Measurements from ENCODE around the gene PIK3R4.

Gene PIK3R4

DNA sequence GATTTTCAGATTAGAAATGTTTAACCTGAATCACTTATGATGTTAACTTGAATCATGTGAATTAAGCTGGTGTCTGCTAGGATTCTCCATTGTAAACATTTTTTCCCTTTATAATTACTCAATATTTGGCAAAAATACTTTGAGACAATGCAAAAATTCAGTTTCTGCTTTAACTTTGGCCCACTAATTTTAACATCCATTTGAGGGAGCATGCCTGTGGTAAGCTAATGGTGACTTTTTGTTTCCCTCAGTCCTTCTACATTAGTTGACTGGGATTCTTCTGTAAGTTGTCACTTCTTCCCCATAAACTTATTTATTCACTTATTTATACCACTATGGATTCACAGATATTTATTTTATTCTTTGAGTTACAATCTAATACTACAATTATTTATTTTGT is 59.3 kb downstream of the PIK3R4 start:
- no peak for DNase-seq

DNA sequence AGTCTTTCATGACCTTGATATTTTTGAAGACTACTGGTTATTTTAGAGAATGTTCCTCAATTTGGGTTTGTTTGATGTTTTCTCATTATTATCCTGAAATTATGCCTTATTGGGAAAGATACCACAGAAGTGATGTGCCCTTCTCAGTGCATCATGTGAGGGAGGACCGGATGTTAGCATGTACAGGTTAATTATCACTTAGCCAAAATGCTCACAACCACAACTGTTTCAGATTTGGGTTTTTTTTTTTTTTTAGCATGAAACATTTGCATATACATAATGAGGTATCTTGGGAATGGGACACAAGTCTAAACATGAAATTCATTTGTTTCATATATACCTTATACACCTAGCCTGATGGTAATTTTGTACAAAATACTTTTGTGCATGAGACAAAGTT is 59.8 kb downstream of the PIK3R4 start:
- DNase-seq = no peak

DNA sequence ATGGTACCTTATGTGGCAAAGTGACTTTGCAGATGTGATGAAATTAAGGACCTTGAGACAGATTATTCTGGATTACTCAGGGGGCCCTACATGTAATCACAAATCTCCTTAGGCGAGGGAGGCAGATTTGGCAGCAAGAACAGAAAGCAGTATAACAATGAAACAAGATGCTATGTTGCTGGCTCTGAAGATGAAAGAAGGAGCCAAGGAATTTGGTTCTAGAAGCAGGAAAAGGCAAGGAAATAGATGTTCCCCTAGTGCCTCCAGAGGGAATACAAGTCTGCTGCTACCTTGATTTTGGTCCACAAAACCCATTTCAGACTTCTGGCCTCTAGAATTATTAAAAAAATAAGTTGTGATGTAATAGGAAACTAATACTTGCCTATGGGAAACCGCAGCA is 64.5 kb downstream of the PIK3R4 start:
- no peak for DNase-seq

GRCh38 chr3:130679218-130679617 is 67.4 kb downstream of the PIK3R4 start:
- DNase-seq = no peak

GRCh38 chr3:130677343-130677742 is 69.3 kb downstream of the PIK3R4 start:
- no peak for DNase-seq

- DNase-seq = no peak
These were observed 74.9 kb downstream of the PIK3R4 start for GRCh38 chr3:130671545-130672312.

DNA sequence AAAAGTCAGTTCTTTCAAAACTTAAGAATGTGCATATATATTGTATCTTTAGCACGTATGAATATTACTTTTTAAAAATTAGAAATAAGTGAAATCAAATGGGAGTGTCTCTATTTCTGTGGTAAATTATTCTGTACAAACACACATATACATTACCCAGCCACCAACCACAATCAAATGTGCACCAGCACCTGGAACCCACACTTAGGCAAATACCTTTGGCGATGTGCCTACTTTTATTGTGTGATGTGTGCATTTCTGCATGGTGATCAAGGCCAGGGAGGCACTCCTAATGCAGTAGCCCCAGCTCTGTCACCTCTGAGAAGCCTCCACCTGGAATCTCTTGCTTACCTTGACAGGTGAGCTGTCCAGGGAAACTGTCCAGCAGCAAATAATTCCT is 76.9 kb downstream of the PIK3R4 start:
- DNase-seq = no peak

- DNase-seq = no peak
These were observed 83.5 kb downstream of the PIK3R4 start for GRCh38 chr3:130663092-130663491.

GRCh38 chr3:130662501-130662996 is 84.1 kb downstream of the PIK3R4 start:
- no peak for DNase-seq

DNA sequence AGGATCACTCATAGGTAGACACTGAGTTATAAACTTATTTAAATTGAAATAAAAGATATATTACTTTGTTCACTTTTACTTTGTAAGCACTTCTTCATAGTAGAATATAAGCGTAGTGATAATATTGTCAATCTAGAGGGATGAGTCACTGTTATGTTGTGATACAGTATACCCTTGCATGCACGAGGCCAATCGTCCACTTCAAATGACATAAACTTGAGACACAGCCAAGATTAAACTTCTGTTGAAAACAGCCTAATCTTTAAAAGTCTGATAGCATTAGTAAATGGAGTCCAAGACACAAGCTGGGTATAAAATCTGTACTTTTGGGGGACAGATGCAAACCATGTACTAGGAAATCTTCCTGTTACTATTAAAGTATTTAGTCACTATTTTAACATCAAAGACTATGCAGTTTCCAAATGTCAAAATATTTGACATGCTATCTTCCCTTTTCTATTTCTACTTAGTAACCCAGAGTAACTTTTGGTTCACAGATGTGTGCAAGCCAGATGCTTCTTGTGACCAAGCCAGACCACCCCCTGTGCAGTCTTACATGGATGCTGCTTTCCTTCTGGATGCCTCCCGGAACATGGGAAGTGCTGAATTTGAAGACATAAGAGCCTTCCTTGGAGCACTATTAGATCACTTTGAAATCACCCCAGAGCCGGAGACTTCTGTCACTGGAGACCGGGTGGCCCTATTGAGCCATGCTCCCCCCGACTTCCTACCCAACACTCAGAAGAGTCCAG is 85.3 kb downstream of the PIK3R4 start:
- DNase-seq = no peak

- DNase-seq = no peak
These were observed 86.7 kb downstream of the PIK3R4 start for GRCh38 chr3:130659911-130660310.

DNA sequence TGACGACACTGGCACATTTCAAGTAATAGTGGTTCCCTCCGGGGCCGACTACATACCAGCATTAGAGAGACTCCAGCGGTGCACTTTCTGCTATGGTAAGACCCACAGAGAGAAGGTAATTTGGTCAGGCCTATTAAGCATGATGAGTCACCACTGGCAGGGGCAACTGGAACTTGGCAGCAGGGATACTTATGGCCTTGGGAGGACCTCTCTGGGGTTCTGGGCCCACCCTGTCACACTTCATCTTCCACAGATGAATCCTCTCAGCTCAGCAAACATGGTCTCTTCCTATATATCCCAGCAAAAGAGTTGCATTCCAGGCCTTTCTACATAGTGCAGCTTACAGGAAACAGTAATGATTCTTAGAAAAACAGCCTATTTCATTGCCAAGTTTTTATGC is 88.0 kb downstream of the PIK3R4 start:
- no peak for DNase-seq

DNA sequence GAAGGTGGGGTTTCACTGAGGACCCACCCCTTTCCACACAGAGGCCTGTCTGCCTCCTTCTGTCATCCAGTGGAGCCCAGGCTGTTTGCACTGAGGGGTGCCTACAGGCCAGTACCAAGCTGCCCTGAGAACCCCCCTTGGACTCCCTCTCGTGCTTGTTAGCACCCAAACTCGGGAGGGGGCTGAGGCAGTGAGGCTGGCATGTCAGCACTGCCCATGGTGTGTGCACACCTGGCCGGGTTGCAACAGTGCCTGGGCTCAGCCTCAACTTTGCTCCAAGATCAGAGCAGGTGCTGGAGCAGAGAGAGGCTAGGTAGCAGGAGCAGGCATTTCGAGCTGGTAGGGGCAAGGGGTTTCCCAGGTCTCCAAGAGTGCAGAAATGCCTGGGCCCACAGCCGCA is 90.0 kb downstream of the PIK3R4 start:
- no peak for DNase-seq

DNA sequence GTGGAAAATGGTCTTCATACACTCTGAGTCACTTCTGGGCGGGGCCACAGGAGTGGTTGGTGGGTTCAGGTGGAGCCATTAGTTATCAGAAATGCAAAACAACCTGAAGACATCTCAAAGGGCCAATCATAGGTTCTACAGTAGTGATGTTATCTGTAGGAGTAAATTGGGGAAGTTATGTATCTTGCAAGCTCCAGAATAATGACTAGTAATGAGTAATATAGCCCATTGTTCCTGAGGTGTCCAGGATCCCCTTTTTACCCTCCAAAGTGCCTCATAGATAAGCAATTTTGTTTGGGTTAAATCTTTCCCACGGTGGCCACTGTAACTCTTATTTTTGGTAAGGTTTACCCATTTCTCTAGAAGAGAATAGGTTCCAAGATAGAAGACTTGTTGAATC is 91.7 kb downstream of the PIK3R4 start:
- DNase-seq = no peak

DNA sequence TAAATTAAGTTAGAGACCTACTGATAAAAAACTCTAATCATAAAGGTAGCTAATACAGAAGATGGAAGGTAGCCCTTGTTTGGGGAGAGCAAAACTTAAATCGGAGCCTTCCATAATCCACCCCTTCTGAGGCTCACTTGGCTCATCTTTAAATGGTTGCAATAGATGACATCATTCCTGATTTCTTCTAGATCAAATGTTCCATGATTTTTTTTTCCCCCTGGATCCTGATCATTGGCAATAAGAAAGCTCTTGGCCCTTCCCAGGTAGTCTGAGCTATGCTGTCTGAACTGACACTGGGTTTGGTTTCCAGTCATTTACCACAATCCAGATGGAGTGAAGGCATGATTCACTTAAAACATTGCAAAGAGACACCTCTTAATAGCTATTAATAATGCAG is 92.5 kb downstream of the PIK3R4 start:
- DNase-seq = no peak

DNA sequence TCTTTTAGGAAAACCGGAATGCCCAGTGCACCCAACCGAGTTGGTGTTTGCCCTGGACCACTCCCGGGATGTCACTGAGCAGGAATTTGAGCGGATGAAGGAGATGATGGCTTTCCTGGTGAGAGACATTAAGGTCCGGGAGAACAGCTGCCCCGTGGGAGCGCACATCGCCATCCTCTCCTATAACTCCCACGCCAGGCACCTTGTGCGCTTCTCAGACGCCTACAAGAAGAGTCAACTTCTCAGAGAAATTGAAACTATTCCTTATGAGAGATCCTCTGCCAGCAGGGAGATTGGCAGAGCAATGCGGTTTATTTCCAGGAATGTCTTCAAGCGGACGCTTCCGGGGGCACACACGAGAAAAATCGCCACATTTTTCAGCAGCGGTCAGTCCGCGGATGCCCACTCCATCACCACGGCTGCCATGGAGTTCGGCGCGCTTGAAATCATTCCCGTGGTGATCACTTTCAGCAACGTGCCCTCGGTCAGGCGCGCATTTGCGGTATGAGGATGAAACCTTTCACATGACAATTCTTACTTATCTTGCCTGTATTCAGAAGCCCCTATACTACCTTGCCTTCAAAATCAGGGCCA is 97.5 kb downstream of the PIK3R4 start:
- no peak for DNase-seq

GRCh38 chr3:130648293-130648692 is 98.3 kb downstream of the PIK3R4 start:
- DNase-seq = no peak

- no peak for DNase-seq
These were observed 101.4 kb downstream of the PIK3R4 start for GRCh38 chr3:130645261-130645660.

- DNase-seq = no peak
These were observed 101.9 kb downstream of the PIK3R4 start for GRCh38 chr3:130644628-130645253.

- DNase-seq = no peak
These were observed 106.6 kb downstream of the PIK3R4 start for GRCh38 chr3:130640027-130640426.

DNA sequence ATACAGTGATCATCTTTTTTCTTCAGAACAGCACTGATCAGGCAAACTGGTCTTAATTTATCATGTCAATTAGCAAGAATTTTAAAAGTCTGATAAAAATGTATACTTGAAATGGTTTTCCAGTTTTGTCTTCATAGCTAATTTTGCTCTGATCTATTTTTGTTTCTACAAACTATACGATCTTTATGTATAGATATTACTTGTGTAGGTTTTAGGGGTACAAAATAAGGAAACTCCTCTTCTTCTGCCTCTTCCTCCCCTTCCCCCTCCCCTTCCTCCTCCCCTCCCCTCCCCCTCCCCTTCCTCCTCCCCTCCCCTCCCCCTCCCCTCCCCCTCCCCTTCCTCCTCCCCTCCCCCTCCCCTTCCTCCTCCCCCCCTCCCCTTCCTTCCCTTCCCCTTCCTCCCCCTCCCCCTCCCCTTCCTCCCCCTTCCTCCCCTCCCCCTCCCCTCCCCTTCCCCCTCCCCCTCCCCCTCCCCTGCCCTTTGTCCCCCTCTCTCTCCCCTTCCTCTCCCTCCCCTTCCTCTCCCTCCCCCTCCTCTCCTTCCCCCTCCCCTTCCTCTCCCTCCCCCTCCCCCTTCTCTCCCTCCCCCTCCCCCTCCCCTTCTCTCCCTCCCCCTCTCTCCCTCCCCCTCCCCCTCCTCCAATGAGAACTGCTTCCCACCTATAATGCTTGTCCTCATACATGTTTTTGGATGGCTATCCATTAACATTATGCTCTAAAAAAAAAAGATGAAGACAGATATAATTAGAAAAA is 110.0 kb downstream of the PIK3R4 start:
- no peak for DNase-seq

- no peak for DNase-seq
These were observed 110.7 kb downstream of the PIK3R4 start for GRCh38 chr3:130635978-130636377.

- no peak for DNase-seq
These were observed 111.3 kb downstream of the PIK3R4 start for GRCh38 chr3:130635285-130635684.

All from stimulated activated CD4-positive, alpha-beta T cell treated with anti-CD3 and anti-CD28 coated beads, Interleukin-4, amount 100 ng/mL, for 4 hours (primary cell).